Ishikawa (cell line): ENCODE measurements around the gene TECR.
A peak's percentile ranks its signal among the peaks of the same experiment; 100 is the strongest.

Experiments used
- CEBPB ChIP-seq: IDR thresholded peaks from 2 replicates; pipeline ENCODE4 v1.6.1; 2012
- CREB1 ChIP-seq: IDR thresholded peaks from 2 replicates; pipeline ENCODE4 v1.6.1; 2012; ENCODE audit warnings: low read depth
- EGR1 ChIP-seq: IDR thresholded peaks from 2 replicates; pipeline ENCODE4 v1.6.1; 2012
- EP300 ChIP-seq: IDR thresholded peaks from 2 replicates; pipeline ENCODE4 v1.6.1; 2012; ENCODE audit warnings: borderline replicate concordance
- FOXM1 ChIP-seq: IDR thresholded peaks from 2 replicates; pipeline ENCODE4 v1.6.1; 2012; ENCODE audit warnings: low read depth, borderline replicate concordance
- NFIC ChIP-seq: IDR thresholded peaks from 2 replicates; pipeline ENCODE4 v1.6.1; 2012
- RAD21 ChIP-seq: IDR thresholded peaks from 2 replicates; pipeline ENCODE4 v1.6.1; 2012; ENCODE audit warnings: low read depth
- TAF1 ChIP-seq: IDR thresholded peaks from 2 replicates; pipeline ENCODE4 v1.6.1; 2012; ENCODE audit warnings: low read depth, mild to moderate bottlenecking
- TCF12 ChIP-seq: IDR thresholded peaks from 2 replicates; pipeline ENCODE4 v1.6.1; 2012; ENCODE audit warnings: low read depth
- TEAD4 ChIP-seq: IDR thresholded peaks from 2 replicates; pipeline ENCODE4 v1.6.1; 2012
- YY1 ChIP-seq: IDR thresholded peaks from 2 replicates; pipeline ENCODE4 v1.6.1; 2012; ENCODE audit warnings: low read depth
- ZBTB7A ChIP-seq: IDR thresholded peaks from 2 replicates; pipeline ENCODE4 v1.6.1; 2012; ENCODE audit warnings: low read depth
- TF ChIP-seq, protein P1 (sequence below): IDR thresholded peaks from 2 replicates; pipeline ENCODE4 v1.6.1; 2012; ENCODE audit warnings: low read depth, mild to moderate bottlenecking
- TF ChIP-seq, protein P2 (sequence below): IDR thresholded peaks from 2 replicates; pipeline ENCODE4 v1.6.1; 2012
- TF ChIP-seq, protein P3 (sequence below): IDR thresholded peaks from 2 replicates; pipeline ENCODE4 v1.6.1; 2012

TECR gene

GRCh38 chr19:14497228-14497921, 32.0 kb upstream of the TECR start:
- TF ChIP-seq, protein P1, sequence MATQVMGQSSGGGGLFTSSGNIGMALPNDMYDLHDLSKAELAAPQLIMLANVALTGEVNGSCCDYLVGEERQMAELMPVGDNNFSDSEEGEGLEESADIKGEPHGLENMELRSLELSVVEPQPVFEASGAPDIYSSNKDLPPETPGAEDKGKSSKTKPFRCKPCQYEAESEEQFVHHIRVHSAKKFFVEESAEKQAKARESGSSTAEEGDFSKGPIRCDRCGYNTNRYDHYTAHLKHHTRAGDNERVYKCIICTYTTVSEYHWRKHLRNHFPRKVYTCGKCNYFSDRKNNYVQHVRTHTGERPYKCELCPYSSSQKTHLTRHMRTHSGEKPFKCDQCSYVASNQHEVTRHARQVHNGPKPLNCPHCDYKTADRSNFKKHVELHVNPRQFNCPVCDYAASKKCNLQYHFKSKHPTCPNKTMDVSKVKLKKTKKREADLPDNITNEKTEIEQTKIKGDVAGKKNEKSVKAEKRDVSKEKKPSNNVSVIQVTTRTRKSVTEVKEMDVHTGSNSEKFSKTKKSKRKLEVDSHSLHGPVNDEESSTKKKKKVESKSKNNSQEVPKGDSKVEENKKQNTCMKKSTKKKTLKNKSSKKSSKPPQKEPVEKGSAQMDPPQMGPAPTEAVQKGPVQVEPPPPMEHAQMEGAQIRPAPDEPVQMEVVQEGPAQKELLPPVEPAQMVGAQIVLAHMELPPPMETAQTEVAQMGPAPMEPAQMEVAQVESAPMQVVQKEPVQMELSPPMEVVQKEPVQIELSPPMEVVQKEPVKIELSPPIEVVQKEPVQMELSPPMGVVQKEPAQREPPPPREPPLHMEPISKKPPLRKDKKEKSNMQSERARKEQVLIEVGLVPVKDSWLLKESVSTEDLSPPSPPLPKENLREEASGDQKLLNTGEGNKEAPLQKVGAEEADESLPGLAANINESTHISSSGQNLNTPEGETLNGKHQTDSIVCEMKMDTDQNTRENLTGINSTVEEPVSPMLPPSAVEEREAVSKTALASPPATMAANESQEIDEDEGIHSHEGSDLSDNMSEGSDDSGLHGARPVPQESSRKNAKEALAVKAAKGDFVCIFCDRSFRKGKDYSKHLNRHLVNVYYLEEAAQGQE, result peak; percentile 23; the same call in 1 of the 2 replicates
- 0 out of 2 replicates have a peak, but pooled peaks have one; percentile 23 for TF ChIP-seq CEBPB
- no peak for TF ChIP-seq RAD21

DNA sequence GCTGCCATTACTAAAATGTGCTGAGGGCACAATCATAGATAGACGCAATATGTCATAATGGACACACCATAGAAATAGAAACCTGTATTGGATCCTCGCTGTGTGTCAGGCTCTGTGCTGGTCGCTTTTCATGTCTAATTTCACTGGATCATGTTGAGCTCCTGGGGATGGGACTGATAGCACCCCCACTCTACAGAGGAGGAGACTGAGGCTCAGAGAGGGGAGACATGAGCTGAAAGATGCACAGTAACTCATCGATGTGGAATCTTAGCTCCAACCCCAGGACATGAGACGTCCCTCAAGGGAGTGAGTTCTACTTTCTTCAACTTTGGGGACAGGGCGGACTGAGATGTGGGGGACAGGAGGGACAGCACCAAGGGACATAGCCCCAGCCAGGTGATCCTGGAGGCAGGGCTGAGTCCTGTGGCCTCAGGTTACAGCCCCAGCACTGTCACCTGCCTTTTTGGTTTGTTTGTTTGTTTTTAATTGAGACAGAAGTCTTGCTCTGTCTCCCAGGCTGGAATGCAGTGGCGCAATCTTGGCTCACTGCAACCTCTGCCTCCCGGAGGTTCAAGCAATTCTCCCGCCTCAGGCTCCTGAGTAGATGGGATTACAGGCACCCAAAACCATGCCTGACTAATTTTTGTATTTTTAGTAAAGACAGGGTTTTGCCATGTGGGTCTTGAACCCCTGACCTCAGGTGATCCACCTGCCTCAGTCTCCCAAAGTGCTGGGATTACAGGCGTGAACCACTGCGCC, 26.9 kb upstream of the TECR start:
- no peak for TF ChIP-seq TAF1
- TF ChIP-seq, protein P2, sequence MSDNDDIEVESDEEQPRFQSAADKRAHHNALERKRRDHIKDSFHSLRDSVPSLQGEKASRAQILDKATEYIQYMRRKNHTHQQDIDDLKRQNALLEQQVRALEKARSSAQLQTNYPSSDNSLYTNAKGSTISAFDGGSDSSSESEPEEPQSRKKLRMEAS, result no peak
- TF ChIP-seq TEAD4, result peak; percentile 20; the same call in 1 of the 2 replicates
- TF ChIP-seq EGR1, result no peak
- no peak for TF ChIP-seq ZBTB7A
- TF ChIP-seq, protein P3, sequence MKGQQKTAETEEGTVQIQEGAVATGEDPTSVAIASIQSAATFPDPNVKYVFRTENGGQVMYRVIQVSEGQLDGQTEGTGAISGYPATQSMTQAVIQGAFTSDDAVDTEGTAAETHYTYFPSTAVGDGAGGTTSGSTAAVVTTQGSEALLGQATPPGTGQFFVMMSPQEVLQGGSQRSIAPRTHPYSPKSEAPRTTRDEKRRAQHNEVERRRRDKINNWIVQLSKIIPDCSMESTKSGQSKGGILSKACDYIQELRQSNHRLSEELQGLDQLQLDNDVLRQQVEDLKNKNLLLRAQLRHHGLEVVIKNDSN, result no peak
- TF ChIP-seq TCF12, result no peak
- peak; percentile 82 for TF ChIP-seq CEBPB
- TF ChIP-seq, protein P1, result no peak
- no peak for TF ChIP-seq FOXM1
- TF ChIP-seq EP300, result no peak
- no peak for TF ChIP-seq CREB1
- TF ChIP-seq YY1, result no peak
- no peak for TF ChIP-seq RAD21
- TF ChIP-seq NFIC, result no peak

DNA sequence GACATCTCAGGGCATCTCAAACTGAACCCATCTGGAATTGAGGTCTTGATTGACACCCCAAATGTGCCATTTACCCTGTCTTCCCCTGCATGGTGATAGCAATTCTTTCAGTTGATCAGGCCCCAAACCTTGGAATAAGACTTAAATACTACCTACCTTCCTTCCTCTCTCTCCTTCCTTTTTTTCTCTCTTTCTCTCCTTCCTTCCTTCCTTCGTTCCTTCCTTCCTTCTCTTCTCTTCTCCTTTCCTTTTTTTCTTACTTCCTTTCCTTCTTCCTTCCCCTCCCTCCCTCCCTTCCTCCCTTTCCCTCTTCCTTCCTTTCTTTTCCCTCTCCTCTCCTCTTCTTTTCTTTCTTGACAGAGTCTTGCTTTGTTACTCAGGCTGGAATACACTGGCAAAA, 26.1 kb upstream of the TECR start:
- TF ChIP-seq RAD21 (no peak), NFIC (no peak)
- TF ChIP-seq, protein P3, result no peak

DNA sequence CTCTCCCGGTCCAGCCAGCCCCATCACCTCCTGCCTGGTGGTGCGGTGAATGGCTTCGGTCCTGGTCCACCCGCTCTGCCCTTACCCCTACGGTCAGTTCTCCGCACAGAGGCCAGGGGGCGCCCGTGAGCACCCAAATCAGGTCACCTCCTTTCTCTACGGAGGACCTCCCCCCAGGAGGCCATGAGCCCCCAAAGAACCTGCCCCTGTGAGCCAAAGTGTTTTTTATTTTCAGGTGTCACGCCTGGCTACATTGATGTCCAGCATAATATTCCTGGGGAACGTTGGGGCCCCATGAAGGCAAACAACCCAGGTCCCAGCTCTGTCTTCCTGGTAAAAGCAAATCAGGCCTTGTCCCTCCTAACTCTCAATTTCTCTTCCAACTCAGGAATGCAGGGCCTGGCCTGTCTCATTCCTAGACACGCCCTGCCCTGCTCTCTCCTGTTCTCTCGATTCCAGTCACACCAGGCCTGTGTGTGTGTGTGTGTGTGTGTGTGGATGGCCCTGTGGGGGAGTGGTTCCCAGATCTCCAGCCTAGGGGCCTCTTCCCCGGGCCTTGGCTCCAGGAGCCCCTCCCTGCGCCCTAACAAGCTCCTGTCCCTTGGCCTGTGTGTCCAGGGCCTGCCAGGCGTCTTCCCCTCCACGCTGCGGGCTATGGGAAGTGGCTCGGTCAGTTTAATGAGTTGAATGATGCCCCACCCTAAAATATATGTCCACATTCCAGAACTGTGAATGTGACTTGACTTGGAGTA, 23.7 kb upstream of the TECR start:
- TF ChIP-seq CEBPB (no peak), RAD21 (peak; percentile 38; the same call in 1 of the 2 replicates), ZBTB7A (peak; percentile 30; the same call in 1 of the 2 replicates), TEAD4 (peak; percentile 44; the same call in 1 of the 2 replicates)

DNA sequence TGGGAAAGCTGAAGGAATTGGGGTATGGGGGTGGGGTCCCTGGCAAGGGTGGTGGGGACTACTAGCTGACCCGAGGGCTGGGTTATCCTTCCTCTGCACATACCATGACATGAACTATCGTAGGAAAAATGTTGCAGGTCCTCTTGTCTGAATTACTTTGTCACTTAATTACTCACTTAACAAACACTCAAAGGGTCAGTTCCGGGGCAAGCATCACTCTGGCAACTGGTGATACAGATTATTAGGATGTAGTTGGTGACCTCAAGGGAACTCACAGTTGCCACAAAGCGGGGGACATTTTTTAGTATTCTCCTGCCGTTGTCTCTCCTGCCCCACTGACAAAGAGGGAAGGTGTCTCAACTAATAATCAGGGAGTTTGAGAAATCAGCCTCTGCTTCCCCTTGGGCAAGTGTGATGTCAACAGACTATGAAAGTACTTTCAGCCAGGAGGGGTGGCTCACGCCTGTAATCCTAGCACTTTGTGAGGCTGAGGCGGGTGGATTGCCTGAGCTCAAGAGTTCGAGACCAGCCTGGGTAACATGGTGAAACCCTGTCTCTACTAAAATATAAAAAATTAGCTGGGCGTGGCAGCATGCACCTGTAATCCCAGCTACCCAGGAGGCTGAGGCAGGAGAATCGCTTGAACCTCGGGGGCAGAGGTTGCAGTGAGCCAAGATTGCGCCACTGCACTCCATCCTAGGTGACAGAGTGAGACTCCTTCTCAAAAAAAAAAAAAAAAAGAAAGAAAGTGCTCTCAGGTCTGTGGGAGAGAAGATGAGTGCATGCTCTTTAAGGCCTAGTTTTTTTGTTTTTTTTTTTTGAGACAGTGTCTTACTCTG, 21.5 kb upstream of the TECR start:
- TF ChIP-seq YY1 (no peak), TEAD4 (no peak), NFIC (no peak), RAD21 (no peak), CREB1 (no peak), ZBTB7A (no peak), CEBPB (no peak), EGR1 (no peak), EP300 (no peak), TAF1 (no peak), TCF12 (no peak), FOXM1 (no peak)
- TF ChIP-seq, protein P2, result no peak
- TF ChIP-seq, protein P1, result no peak
- TF ChIP-seq, protein P3, result no peak
